GM18520 (cell line): ENCODE results near the gene KLHL21.
"Not testable (repeated sequence)": the region's sequence is repeated elsewhere in the genome, so short reads cannot be mapped to it uniquely, and the experiment has no call there.

ENCODE experiments used
- ATAC-seq: cut with Tn5 transposase; IDR thresholded peaks from one replicate; pipeline ENCODE4 v1.9.1; 2021; ENCODE audit not compliant: unreplicated experiment

Gene KLHL21

DNA sequence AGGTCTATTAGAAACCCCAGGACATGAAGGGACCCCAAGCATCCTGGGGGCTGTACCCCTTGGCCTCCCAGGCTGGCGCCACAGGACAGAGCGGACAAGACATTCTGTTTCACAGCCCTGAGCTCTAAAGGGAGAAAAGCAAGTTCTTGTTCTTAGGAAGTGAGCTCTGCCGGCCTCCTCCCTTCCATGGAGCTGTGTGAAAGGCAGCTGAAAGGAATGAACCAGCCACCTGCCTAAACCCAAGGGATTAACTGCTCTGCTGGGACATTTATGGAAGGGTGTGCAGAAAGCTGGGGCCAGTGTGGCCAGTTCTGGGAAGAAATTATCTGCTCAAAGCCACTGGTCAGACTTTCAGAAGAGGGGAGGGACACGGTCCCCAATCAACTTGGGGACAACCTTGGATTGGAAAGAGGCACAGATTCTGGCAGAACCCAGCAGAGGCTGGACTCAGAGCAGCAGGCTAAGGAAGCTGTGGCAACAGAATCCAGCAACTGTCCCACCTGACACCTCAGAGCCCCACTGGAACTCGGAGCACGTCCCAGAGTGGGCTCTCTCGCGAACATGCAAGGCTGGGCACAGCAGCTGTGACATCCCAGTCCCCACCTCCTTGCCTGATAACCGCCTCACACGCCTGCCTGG, 2.1 kb downstream of the KLHL21 start:
- no peak for ATAC-seq

DNA sequence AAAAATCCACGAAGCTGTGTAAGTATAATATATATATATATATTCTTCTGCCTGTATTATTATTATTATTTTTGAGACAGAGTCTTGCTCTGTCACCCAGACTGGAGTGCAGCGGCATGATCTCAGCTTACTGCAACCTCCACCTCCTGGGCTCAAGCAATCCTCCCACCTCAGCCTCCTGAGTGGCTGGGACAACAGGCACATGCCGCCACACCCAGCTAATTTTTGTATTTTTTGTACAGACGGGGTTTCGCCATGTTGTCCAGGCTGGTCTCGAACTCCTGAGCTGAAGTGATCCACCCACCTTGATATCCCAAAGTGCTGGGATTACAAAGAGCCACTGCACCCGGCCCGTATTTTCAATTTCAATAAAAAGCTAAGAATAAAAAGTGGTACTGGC, 2.7 kb downstream of the KLHL21 start:
- not testable (repeated sequence) for ATAC-seq

DNA sequence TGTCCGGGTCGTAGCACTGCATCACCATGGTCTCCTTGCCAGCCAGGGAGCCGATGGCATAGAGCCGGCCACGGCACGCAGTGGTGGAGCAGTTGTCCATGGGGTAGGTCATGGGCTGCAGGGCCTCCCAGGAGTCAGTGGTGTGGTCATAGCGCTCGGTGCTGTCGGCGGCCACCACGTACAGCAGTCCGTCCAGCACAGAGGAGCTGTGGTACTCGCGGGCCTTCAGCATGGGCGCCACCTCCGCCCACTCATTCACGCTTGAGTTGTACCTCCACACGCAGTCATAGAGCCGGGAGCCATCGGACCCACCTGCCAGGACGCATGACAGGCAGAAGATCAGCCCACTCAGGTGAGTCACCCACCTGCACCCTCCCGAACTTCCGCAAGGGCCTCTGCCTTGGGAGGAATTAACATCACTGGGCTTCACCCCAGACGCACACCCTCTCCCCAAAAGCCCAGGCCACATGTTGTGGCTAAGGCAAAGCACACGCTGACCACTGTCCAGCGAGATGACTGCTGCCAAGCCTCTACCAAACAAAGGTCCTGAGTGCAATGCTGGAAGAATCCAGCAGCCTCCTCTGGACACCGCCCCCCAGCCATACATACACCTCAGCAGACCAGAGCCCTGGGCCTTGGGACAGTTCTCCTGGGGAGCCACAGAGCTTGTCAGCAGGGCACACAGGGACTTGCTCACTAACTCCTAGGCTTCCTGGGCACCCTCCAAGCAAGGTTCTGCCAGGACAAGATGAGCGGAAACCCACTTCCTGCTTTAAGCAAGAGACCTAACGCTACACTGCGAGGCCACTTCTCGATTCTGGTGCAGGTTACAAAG, 3.3 kb downstream of the KLHL21 start:
- no peak for ATAC-seq

DNA sequence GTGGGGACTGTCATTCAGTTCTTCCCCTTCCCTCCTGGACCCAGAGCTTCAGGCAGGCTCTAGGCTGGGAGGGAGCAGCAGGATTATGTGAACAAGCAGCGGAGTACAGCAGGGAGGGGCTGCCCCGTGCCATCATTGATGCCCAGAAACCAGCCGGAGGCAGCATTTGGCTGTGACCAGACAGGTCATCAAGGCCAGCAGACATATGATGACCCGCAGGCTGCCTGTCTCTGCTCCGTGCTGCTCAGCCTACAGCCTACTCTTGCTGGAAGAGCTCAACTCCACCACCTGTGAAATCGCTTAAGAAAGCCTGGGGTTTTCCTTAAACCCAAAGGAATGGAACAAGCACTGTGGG, 4.9 kb downstream of the KLHL21 start:
- no peak for ATAC-seq

DNA sequence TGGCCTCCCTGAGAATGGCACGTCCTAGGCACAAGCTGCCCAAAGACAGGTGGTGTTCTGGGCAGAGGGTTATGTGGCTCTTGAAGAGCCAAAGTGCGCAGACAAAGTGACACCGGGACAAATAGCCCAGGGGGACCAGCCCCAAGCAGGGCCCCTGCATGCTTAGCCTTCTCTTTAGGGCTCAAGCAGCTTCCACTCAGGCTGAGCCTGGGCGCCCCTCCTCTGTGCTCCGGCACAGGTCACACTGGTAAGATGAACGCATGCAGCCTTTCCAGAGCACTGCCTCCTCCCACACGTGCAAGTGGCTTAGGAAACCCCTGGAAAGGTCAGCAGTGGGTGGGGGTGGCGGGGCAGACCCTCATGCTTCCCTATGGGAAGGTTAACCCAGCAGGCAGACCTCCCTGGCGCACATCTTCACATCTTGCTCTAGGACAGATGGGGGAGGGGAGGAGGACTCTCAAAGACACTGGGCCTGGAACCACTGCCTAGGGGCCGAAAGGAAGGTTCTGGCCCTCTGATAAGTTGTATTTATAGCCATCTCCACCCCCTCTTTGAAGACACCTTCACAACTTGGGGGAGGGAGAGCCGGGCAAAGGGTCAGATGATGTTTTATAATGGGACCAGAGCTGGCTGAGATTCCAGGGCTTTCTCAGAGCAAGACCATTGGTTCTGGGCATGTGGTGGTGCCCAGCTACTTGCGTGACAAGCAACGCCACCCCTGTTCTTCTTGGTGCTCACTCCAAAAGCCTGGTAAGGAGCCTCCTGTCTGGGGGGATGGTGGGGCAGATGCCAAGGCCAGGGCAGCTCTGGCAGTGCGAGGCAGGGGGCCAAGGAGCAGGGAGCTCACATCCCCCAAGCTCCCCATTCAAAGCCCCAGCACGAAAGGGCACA, 5.5 kb downstream of the KLHL21 start:
- ATAC-seq, result no peak

DNA sequence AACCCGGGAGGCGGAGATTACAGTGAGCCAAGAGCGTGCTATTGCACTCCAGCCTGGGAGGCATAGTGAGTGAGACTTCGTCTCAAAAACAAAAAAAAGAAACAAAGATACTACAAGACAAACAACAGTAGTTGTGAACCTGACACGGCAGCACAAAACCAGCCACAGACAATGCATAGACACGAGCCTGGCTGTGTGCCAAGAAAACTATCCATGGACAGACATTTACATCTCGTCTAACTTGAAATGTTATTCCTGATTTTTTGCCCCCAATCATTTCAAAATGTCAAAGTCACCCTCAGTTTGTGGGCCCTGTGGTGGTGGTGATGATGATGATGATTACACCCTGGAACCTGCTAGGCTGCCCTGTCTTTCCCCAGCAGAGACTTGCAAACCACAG, 6.3 kb downstream of the KLHL21 start:
- no peak for ATAC-seq

DNA sequence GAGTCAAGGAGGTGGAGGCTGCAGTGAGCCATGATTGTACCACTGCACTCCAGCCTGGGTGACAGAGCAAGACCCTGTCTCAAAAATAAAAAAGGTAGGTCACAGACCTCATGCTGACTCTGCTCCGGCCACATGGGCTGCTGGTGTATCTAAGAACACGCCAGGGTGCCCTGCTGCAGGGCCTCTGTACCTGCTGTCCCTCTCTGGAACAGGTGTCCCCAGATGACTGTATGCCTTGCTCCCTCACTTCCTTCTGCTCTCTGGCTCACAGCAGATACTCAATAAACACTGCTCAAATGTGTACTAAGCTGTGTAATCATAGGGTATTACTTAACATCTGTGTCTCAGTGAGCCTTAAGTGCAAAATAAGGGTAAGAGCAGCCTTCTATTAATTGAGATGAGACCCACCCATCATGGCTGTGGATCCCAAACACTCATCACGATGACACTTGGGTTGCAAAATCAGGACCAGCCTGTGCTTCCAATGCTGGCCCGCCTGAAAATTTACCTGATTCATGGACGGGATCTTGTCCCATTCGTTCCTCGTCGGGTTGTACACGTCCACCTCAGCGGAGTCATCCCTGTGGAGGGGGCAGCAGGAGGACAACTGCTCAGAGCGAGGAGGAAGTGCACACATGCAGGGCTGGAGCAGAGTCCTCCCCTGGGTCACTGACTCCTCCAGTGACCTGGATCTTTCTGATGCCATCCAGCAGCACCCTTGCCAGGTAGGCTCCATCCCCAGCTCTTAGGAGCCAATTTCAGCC, 7.5 kb downstream of the KLHL21 start:
- ATAC-seq, result no peak

DNA sequence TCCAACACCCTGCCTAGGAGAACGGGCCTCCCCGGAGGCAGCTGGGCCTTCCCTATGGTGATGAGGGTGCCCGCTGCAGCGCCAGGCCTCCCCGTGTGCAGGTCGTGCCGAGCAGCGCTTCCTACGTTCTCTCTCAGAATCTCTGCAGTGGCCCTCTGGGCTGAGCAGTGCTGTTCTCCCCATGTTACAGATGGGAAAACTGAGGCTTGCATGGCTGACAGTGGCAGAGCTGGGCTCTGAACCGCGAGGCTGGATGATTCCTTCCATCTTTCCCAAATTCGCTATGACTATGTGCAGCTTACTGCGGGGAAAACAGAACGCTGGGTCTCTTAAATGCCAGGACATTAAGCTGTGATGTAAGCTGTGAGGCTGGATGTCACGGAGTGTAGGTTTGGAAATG, 8.9 kb downstream of the KLHL21 start:
- ATAC-seq, result no peak

DNA sequence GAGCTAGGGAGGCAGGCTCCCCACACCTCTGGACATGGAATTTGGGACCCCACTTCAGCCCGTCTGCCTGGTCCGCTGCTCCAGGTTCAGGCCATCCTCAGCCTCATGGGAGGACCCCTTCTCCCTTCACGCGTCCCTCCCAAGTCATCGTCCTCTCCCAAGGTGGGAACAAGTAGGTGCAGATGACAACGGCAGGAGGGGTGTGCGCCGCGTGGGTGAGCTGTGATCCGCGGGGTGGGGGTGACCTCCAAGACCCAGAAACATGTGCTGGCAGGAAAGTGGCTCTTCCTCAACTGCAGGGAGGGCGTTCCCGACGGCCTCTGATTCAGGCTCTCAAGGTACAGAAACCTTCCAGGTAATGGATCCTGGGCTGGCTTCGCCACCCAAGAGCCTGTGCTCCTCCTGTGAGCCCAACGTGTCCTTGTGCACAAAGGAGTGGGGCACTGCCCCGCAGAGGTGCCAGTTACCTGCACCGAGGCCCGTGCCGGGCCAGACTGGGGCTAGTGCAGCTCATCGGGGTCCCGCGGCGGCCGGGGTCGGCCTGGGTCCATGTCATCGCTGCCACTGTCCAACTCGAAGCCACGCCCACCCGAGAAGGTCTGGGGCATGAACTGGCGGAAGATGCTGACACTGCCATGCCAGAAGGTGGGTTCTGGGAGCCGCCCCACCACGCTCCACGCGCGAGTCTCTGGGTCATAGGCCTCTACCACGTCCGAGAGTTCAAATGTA, 9.6 kb downstream of the KLHL21 start:
- ATAC-seq, result no peak

DNA sequence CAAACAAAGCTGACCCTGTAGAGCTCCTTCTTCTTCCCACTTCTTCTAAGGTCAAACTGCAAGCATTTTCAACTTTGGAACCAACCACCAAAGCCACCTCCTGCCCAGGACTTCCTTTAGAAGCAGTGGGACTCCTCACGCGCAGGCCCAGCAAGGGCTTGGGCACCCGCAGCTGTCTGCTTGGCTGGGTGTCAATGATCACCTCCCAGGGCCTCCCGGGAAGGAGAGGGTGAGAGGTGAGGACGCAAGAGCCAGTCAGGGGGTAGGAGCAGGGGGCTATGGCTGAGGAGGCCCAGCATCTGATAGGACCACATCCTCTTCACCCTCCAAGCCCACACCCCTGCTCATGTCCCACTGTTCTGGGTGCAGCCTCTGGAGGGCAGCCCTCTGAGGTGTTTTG, 10.2 kb downstream of the KLHL21 start:
- ATAC-seq, result no peak

DNA sequence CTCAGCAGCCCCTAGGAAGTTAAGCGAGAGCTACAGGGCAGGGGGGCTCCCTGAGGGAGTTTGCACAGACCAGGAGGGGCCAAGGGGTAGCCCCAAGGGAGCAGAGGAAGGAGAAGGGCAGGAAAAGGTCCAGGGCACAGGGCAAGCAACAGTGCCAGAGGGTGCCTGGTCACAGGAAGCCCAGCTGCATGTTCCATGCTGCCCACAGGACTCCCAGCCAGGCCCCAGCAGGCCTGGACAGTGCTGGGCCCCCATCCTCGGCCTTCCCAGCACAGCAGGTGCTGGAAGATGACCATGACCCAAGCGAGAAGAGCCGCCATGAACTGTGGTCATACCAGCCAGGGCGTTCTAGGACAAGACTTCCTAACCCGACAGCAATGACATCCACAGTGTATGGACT, 11.0 kb downstream of the KLHL21 start:
- no peak for ATAC-seq

DNA sequence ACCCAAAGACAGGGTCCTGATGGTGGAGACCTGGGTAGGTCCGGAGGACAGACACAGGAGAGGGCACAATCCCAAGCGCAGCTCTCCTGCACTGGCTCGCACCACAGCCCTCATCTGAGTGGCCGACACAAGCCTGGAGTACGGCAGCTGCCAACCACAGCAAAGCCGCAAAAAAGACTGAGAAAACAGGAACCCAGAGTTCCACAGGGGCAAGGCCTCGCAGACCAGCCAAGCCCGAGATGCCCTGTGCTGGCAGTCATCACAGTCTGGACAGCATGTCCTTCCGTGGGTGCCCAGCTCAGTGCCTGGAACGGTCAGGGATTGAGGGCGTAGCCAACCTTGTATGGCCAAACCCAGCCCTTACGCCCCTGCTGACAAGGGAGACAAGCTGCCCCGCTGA, 11.4 kb downstream of the KLHL21 start:
- ATAC-seq, result no peak

DNA sequence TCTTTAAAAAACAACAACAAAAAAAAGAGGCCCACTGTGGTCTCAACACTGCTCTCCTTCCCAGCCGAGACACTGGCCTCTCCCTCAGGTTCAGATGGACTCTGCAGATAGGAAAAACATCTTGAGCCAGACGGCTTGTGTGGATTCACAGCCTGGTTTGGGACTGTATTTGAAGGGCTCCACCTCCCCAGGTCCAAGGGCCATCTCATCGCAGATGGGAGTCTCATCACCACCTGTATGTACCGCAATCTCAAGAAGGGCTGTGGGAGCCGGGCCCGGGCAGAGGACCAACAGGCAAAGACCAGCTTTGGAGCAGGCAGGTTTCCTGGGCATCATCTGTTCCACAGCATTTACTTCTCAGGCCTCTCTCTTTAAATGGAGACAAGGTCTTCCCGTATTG, 12.6 kb downstream of the KLHL21 start:
- no peak for ATAC-seq

DNA sequence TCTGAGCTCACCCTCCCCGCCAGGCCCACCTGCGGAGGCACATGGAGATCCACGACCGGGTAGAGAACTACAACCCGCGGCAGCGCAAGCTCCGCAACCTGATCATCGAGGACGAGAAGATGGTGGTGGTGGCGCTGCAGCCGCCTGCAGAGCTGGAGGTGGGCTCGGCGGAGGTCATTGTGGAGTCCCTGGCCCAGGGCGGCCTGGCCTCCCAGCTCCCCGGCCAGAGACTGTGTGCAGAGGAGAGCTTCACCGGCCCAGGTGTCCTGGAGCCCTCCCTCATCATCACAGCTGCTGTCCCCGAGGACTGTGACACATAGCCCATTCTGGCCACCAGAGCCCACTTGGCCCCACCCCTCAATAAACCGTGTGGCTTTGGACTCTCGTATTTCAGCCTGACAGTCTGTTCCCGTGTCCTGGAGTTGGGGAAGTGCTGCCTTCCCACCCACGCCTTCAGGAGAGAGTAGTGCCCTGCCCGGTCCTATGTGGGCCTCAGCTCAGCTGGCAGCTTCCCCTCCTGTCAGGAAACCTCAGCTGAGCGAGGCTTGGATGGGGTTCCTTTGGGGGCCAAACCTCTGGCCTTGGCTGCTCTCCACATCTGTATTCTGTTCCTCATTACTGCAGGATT, 13.7 kb downstream of the KLHL21 start:
- no peak for ATAC-seq

DNA sequence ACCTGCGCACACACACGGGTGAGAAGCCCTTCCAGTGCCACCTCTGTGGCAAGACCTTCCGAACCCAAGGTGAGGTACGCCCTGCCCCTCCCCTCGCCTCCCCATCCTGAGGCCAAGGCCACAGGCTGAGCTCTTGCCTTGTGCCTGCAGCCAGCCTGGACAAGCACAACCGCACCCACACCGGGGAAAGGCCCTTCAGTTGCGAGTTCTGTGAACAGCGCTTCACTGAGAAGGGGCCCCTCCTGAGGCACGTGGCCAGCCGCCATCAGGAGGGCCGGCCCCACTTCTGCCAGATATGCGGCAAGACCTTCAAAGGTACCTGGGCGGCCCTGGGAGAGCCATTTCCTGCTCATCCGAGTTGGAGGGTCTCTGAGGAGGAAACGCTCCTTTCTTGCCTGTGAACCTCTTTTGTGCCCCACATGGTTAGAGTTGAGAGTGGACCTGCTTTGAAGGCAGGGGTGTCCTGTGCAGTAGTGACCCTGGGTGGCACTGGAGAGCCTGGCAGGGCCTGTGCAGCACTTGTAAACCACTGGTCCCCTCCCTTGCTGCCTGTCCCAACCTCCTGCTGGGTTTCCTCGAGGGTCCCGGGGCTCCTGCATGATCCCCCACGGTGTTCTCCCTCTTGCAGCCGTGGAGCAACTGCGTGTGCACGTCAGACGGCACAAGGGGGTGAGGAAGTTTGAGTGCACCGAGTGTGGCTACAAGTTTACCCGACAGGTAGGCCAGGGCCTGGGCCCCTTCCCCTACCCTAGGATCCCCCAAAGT, 14.4 kb downstream of the KLHL21 start:
- no peak for ATAC-seq

DNA sequence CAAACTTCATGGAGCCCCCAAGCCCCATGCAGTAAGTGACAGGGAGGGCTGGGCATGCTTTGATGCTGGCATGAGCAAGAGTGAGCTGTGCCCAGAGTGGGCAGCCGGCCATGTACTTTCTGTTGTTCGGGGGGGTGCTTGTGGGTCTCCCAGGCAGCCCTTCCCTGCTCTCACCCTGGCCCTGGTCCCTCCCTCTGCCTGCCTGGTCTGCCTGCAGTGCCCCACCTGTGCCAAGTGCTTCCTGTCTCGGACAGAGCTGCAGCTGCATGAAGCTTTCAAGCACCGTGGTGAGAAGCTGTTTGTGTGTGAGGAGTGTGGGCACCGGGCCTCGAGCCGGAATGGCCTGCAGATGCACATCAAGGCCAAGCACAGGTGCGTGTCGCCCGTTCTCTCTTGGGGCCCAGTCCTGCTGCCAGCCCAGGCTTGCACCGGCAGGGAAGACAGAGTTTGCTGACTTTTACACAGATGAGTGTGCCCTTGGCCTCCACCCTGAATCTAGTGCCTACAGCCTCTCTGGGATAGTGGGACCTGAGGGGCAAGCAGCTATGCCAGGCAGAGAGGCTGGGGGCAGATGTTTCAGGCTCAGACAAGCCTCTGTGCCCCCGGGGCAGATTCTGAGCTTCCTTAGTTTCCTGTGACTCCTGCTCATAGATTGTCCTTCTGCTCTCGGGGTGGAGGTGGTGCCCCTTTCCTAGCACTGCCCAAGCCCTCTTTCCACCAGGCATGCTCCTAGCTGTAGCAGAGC, 15.2 kb downstream of the KLHL21 start:
- no peak for ATAC-seq

DNA sequence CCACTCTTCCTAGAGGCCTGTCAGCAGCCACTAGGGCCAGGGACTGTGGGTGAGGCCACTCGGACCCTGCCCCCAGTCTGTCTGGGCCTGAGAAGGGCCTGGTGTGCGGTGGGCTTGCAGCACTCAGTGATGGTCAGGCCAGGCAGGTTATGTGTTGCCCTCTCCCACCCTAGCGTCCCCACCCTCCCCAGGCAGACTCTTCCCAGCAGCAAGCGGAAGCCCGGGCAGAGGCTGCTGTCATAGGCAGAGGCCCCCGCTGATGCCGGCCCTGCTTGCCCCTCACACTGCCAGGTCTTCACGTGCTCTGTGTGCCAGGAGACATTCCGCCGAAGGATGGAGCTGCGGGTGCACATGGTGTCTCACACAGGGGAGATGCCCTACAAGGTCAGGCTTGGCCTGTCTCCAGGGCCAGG, 16.3 kb downstream of the KLHL21 start:
- ATAC-seq, result no peak

DNA sequence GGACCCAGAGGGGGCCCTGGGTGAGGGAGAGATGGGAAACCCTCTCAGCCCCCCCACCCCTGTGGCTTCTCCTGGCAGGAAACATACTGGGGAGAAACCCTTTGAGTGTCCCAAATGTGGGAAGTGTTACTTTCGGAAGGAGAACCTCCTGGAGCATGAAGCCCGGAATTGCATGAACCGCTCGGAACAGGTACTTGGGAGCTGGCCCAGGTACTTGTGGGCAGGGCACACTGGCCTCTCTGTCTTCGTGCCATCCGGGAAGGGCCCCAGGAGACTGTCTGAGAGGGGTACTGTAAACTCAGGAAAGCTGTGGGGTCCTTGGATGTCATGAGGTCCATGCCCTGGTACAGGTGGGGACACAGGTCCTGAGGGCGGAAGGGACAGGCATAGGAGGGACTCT, 16.8 kb downstream of the KLHL21 start:
- ATAC-seq, result no peak
